GM19438 (cell line): ENCODE measurements around the gene HSD17B8.

ENCODE experiments used
- ATAC-seq: cut with Tn5 transposase; IDR thresholded peaks from one replicate; pipeline ENCODE4 v1.9.1; 2021; ENCODE audit warnings: low read depth; ENCODE audit not compliant: unreplicated experiment

Gene HSD17B8

GRCh38 chr6:33204415-33205190 is at the start of gene HSD17B8:
HSD17B8 (plus strand) TSS chr6:33204655; CDS start chr6:33204669, 14 bp downstream.
- peak; percentile 44 for ATAC-seq

GRCh38 chr6:33156561-33156960 is 47.9 kb upstream of the HSD17B8 start:
- no peak for ATAC-seq

GRCh38 chr6:33156964-33157363 is 47.5 kb upstream of the HSD17B8 start:
- no peak for ATAC-seq

GRCh38 chr6:33160096-33160495 is 44.4 kb upstream of the HSD17B8 start:
- no peak for ATAC-seq

- ATAC-seq, result no peak
Observed at GRCh38 chr6:33160728-33161344, 43.6 kb upstream of the HSD17B8 start.

- no peak for ATAC-seq
Observed at GRCh38 chr6:33161354-33162331, 42.8 kb upstream of the HSD17B8 start.

- ATAC-seq, result no peak
Observed at GRCh38 chr6:33163540-33163939, 40.9 kb upstream of the HSD17B8 start.

GRCh38 chr6:33164176-33164575 is 40.3 kb upstream of the HSD17B8 start:
- no peak for ATAC-seq

GRCh38 chr6:33164665-33165373 is 39.6 kb upstream of the HSD17B8 start:
- no peak for ATAC-seq

- no peak for ATAC-seq
Observed at GRCh38 chr6:33165581-33166258, 38.7 kb upstream of the HSD17B8 start.

GRCh38 chr6:33166363-33166762 is 38.1 kb upstream of the HSD17B8 start:
- ATAC-seq, result no peak

GRCh38 chr6:33166811-33167210 is 37.6 kb upstream of the HSD17B8 start:
- ATAC-seq, result no peak

GRCh38 chr6:33167374-33168283 is 36.8 kb upstream of the HSD17B8 start:
- ATAC-seq, result no peak

- no peak for ATAC-seq
Observed at GRCh38 chr6:33168284-33168601, 36.2 kb upstream of the HSD17B8 start.

GRCh38 chr6:33168639-33169038 is 35.8 kb upstream of the HSD17B8 start:
- no peak for ATAC-seq

- no peak for ATAC-seq
Observed at GRCh38 chr6:33169291-33170175, 34.9 kb upstream of the HSD17B8 start.

GRCh38 chr6:33170176-33171015 is 34.1 kb upstream of the HSD17B8 start:
- ATAC-seq, result no peak
